Left forelimb (tissue), 1 donor: ENCODE results near the gene SYNE1.

Experiments
- DNase-seq: peaks from one replicate; pipeline ENCODE4 v3.0.0-alpha.2; 2018; ENCODE audit warnings: low spot score

SYNE1 gene

DNA sequence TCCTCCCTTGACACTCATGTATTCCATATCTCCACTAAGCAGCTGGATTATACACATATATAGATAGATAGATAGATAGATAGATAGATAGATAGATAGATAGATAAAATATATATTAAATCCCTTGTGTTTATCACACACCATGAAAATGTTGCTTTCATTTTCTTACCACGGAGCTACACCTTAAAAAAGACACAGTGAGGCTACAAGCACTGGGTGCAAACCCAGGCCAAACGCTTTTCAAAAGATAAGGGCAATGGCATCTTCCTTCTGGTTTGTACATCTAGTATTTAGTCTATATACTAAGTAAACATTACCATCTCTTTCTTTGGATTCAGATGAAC, 452.6 kb downstream of the SYNE1 start:
- no peak for DNase-seq

- no peak for DNase-seq
Measured at GRCh38 chr6:152180601-152181000, 456.6 kb downstream of the SYNE1 start.

DNA sequence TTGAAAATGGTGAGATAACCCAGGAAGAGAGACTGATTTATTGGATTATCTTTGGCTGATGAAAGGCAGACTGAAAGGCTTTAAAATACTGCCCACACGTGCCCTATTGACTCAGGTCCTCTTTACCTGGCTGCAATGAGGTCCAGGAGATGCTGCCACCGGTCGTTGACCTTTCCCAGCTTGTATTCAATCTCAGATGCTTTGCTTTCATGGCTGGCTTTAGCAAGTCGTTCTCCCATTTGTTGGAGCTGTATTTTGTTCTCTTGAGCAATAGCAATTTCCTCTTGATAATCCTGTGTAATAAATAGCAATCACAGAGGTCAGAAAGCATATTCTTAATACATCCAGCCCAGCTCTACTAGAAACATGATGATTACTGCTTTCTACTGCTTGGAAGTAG, 460.9 kb downstream of the SYNE1 start:
- no peak for DNase-seq

DNA sequence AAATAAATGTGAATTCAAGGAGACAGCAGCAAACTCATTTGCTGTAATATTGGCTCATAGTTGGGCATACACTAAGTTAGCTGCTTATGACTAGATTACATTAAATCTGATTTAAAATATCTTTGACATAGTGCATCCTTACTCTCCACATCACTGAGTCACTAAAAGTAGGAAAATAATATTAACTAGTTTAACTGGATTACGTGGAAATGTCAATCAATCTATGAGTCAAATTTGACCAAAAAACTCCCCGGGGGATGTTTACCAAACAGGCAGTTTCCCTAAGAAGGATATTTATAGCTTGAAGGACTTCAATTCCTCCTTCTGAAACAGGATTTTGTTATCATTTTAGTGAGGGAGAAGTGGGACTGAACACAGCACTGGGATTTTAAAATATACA, 463.2 kb downstream of the SYNE1 start:
- DNase-seq: no peak

DNA sequence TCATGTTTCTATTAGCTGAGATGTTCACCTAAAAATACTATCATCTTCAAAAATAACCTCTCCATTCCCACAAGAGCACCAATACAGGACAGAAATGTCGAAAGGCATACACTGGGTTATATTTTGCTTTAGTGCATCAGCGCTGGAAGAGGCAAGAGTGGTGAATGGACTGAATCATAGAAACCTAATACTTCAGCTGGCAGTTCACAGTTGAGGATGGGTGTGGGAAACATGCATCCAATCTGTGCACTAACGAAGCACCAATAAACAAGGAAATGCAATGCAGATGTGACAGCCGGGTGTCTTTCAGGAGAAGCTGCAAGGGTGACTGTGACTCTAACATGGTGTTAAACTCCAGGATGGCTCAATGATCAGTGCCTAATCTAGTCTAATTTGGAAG, 463.8 kb downstream of the SYNE1 start:
- no peak for DNase-seq

GRCh38 chr6:152170702-152171667, 466.2 kb downstream of the SYNE1 start:
- DNase-seq: no peak

- no peak for DNase-seq
Measured at GRCh38 chr6:152170313-152170701, 466.9 kb downstream of the SYNE1 start.

- no peak for DNase-seq
Measured at GRCh38 chr6:152167641-152168603, 469.2 kb downstream of the SYNE1 start.

GRCh38 chr6:152166897-152167296, 470.3 kb downstream of the SYNE1 start:
- DNase-seq: no peak

DNA sequence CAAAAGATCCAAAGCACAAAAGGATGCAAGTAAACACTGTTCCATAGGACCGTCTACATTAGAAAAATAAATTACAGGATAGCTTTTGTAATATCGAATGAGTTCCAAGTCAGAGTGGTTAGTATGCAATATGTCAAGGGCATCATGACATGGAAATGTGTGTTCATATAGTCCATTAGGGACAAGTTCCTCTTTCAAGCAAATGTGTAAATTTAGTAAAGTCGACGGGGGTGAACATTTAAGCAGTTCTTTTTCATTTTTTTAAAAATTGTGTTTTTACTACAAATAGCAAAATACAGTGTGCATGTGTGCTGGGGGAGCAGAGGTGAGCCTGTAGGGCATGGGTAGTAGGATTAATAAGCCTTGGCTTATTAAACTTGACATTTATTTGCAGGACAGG, 470.7 kb downstream of the SYNE1 start:
- no peak for DNase-seq

- no peak for DNase-seq
Measured at GRCh38 chr6:152164957-152165356, 472.2 kb downstream of the SYNE1 start.

DNA sequence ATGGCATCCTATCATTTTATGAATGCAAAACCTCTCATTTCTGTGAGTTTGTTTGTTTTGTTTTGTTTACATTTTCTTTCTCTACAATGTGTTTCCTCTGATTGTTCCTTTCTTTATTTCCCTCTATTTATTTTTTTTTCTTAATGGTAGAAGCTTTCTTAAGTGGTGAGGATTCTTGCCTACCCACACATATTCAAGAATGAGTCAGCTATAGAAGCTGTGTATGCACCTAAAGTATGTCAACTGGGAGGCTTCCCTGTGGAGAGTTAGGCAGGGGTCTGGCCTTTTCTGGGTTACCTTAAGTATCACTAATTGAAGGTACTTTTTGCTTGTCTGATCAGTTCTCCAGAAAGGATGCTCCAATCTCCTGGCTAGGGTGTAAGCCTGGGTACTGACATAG, 475.7 kb downstream of the SYNE1 start:
- DNase-seq: no peak

- DNase-seq: no peak
Measured at GRCh38 chr6:152160346-152160745, 476.8 kb downstream of the SYNE1 start.

- no peak for DNase-seq
Measured at GRCh38 chr6:152155792-152156191, 481.4 kb downstream of the SYNE1 start.

DNA sequence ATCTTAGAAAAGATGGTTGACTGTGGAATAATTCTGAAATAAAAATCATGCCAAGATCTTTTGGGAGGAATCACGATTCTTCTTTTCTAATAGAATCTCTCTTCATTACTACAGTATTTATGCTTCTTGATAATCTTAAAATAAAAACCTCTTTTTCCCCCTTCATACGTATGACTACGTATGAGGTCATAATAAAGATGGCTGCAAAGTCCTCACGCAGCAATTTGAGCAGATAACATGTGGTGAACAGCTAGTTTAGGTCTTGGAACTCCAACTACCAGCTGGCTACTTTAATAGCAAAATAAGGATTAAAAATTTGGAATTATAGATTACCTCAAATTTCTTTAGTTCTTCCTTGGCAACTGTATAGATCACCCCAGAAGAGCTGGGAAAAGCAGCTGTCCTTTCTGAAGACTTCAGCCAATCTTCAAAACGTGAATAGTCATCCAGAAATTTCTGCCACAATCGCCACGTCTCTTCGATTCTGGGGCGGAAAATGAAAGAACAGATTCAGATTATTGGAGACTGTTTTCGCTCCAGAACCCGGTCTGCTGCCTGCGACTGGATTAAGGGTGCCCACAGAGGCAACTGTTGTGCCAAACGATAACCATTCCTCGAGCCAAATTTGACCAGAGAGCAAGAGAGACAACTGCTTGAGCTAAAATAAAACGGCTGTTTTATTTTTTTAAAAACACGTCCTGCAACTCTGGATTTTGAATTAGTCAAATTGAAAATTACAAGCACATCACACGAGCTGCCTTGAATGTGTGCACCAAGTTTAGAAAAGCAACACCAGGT, 482.4 kb downstream of the SYNE1 start:
- no peak for DNase-seq

- no peak for DNase-seq
Measured at GRCh38 chr6:152151920-152152319, 485.2 kb downstream of the SYNE1 start.

- DNase-seq: no peak
Measured at GRCh38 chr6:152150196-152150595, 487.0 kb downstream of the SYNE1 start.

DNA sequence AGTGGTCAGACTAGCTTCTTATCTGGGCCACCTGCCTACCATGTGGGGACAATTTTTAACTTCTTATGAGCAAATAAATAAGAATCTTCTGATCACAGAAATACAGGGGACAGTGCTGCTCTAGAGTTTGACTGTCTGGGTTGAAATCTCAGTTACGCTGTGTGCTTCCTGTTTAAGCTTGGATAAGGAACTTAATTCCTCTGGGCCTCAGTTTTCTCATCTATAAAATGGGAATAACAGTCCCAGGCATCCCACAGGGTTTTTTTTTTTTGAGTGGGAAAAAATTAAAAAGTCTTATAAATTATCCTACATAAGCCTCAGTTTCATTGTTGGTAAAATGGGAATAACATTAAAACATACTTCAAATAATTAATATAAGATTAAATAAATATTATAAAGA, 488.8 kb downstream of the SYNE1 start:
- no peak for DNase-seq

DNA sequence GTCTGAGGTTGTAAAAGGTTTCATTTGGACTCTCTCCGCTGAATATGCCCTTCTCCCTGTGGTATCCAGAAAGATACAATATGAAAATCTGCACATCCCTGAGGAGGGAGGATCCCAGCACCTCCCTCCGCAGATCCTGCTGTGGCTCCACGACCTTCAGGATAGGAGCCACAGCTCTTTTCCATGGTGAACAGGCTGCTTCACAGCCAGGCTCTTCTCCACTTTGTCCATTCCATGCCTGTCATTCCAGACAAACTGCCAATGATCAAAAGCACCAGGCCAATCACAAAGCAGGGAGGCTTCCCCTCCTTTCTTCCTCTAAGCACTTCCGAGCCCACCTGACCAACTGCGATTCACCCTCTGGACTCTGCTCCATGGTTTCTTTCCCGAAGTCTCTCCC, 489.9 kb downstream of the SYNE1 start:
- DNase-seq: no peak

GRCh38 chr6:152146385-152146784, 490.8 kb downstream of the SYNE1 start:
- no peak for DNase-seq

DNA sequence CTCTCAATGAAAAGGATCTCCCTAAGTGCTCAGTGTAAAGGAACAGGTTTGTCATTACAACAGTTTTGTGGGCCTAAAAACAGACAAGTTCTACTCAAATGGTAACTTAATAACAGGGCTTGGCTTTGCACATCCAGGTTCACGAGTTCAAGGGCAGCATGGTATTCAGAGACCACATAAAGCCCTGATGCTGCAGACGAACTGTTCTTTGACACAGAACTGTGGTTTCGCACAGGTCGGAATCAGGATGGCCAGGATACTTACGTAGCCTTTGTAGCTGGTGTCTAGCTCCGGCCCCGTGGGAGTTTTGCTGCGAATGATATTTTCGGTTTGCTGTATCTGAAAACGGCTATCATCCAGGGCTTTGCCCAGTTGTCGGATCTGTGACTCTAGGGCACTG, 493.8 kb downstream of the SYNE1 start:
- DNase-seq: no peak

- no peak for DNase-seq
Measured at GRCh38 chr6:152142105-152142504, 495.1 kb downstream of the SYNE1 start.
